K562 (cell line): Measurements from ENCODE around the gene MEGF11. TPM values are rescaled to one million over a fixed set of nuclear protein-coding genes. Genes with fewer than 3 reads are reported as not detected.
A peak's percentile ranks its signal among the peaks of the same experiment; 100 is the strongest.

ENCODE experiments used
- CBFA2T3 ChIP-seq: fragments of 450-650 bp; IDR thresholded peaks from 2 replicates; pipeline ENCODE4 v1.6.1; 2017
- CREM ChIP-seq: IDR thresholded peaks from 2 replicates; pipeline ENCODE4 v1.6.1; 2014; ENCODE audit warnings: antibody characterized with exemption, low read depth
- MECOM ChIP-seq: fragments of 250-450 bp; sonication (Bioruptor Pico); IDR thresholded peaks from 2 replicates; pipeline ENCODE4 v1.8.0; 2022; ENCODE audit warnings: inconsistent platforms
- RHOXF2B ChIP-seq: fragments of 250-450 bp; sonication (Bioruptor Pico); conservative IDR thresholded peaks from 2 replicates; pipeline ENCODE4 v1.5.1; 2021
- ZNF224 ChIP-seq: sonication (generic); formaldehyde crosslinking; IDR thresholded peaks from 2 replicates; pipeline ENCODE4 v1.8.0; 2022; ENCODE audit warnings: mild to moderate bottlenecking, missing genetic modification reagents
- ZNF445 ChIP-seq: fragments of 250-450 bp; sonication (Bioruptor Pico); IDR thresholded peaks from 2 replicates; pipeline ENCODE4 v1.4.0; 2020; ENCODE audit warnings: low read depth, mild to moderate bottlenecking, moderate library complexity
- polyA plus RNA-seq, 8 experiments: library from polyadenylated mRNA; depleted of rRNA in 4 of 8; stranded (reverse) in 5 of 8; unstranded in 3 of 8; fragments of >200 nt; fragmentation: Nextera tagmentation in 2 of 8; fragmentation: Illumina TruSeq in 1 of 8; extraction: Ambion mirVana in 2 of 8; extraction: Trizol in 1 of 8; gene quantifications; 2 replicates each; pipeline versions ENCODE4 v1.2.1 to v1.2.3, GENCODE V29; 2011 to 2014; ENCODE audit warnings: inconsistent platforms in 1 of 8, missing spikeins in 1 of 8
- total RNA-seq, 7 experiments: library from RNA; depleted of rRNA in 6 of 7; stranded (reverse); fragments of >200 nt in 6 of 7; fragmentation: Illumina TruSeq in 2 of 7; extraction: Trizol in 2 of 7; gene quantifications; 2 replicates each; pipeline versions ENCODE4 v1.2.1 to v1.2.3, GENCODE V29; 2011 to 2021; ENCODE audit warnings: low replicate concordance in 1 of 7
- TF ChIP-seq, protein P1 (sequence below), 2 experiments: fragments of 450-650 bp in 1 of 2; sonication (generic) in 1 of 2; formaldehyde crosslinking in 1 of 2; IDR thresholded peaks in 1 of 2; conservative IDR thresholded peaks in 1 of 2; 2 replicates each; pipeline versions ENCODE4 v1.6.1 to v1.8.1; 2016 to 2023; ENCODE audit warnings: mild to moderate bottlenecking in 2 of 2, moderate library complexity in 2 of 2, inconsistent platforms in 1 of 2, missing genetic modification reagents in 1 of 2
- TF ChIP-seq, protein P2 (sequence below): fragments of 250-450 bp; sonication (Bioruptor Pico); IDR thresholded peaks from 2 replicates; pipeline ENCODE4 v1.5.0; 2021
- TF ChIP-seq, protein P3 (sequence below): IDR thresholded peaks from 2 replicates; pipeline ENCODE4 v1.6.1; 2012; ENCODE audit warnings: low read depth, low read length, improper control_type of control experiment, borderline replicate concordance
- TF ChIP-seq, protein P4 (sequence below): fragments of 450-650 bp; IDR thresholded peaks from 2 replicates; pipeline ENCODE4 v1.6.1; 2017; ENCODE audit warnings: mild to moderate bottlenecking, moderate library complexity

MEGF11 gene
- total and polyA plus RNA-seq, 9 of the 15 experiments (the other 6 are each of a cell fraction or from before 2014, with no cell fraction given), result 0.06 to 0.23 (median 0.20) TPM; not detected in 6

DNA sequence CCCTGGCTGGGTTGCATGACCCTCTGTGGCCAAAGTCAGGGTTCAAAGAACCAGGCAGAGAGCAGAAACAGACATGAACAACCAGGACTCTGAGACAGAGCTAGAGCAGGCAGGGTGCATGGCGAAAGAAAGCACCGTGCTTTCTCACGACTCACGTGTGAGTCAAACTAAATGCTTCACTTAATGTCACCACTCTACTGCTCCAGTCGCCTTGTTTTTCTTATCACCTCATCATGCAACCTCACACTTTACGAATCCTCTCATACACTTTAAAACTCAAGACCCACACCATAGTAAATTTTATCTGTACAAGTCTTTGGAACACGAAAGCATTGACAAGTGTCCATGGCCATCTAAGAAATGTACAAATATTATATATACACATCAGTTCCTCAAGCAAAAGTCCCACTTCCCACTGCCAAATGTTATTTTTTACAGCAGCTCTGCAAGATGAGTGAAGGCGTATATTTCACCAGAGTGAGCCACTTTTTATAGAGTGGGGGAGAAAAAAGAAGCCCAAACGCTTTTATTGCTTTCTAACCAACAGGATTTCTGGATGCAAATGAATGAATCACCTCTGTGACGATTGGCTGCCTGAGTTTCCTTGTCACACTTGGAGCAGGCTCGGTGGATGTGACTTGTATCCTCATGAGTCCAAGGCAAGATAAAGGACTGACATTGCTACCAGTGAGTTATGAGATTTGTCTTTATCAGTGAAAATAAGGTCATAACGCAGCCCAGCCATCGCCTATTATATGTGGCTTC is 16.0 kb upstream of the MEGF11 start (continued):
- TF ChIP-seq, protein P1, sequence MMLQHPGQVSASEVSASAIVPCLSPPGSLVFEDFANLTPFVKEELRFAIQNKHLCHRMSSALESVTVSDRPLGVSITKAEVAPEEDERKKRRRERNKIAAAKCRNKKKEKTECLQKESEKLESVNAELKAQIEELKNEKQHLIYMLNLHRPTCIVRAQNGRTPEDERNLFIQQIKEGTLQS (IDR thresholded peaks at IDR 0.05), result peak; percentile 43; the same call in 1 of the 2 replicates
- TF ChIP-seq, protein P1 (CRISPR knock-in tag; conservative IDR thresholded peaks at IDR 0.05), result no peak
- TF ChIP-seq ZNF445 (CRISPR knock-in tag) (no peak), ZNF224 (CRISPR knock-in tag) (no peak), CREM (peak; percentile 43; the same call in 1 of the 2 replicates), RHOXF2B (no peak), MECOM (CRISPR knock-in tag) (peak; percentile 92), CBFA2T3 (peak; percentile 34; the same call in 1 of the 2 replicates)
- TF ChIP-seq, protein P2, sequence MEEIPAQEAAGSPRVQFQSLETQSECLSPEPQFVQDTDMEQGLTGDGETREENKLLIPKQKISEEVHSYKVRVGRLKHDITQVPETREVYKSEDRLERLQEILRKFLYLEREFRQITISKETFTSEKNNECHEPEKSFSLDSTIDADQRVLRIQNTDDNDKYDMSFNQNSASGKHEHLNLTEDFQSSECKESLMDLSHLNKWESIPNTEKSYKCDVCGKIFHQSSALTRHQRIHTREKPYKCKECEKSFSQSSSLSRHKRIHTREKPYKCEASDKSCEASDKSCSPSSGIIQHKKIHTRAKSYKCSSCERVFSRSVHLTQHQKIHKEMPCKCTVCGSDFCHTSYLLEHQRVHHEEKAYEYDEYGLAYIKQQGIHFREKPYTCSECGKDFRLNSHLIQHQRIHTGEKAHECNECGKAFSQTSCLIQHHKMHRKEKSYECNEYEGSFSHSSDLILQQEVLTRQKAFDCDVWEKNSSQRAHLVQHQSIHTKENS (CRISPR knock-in tag), result no peak
- TF ChIP-seq, protein P3, sequence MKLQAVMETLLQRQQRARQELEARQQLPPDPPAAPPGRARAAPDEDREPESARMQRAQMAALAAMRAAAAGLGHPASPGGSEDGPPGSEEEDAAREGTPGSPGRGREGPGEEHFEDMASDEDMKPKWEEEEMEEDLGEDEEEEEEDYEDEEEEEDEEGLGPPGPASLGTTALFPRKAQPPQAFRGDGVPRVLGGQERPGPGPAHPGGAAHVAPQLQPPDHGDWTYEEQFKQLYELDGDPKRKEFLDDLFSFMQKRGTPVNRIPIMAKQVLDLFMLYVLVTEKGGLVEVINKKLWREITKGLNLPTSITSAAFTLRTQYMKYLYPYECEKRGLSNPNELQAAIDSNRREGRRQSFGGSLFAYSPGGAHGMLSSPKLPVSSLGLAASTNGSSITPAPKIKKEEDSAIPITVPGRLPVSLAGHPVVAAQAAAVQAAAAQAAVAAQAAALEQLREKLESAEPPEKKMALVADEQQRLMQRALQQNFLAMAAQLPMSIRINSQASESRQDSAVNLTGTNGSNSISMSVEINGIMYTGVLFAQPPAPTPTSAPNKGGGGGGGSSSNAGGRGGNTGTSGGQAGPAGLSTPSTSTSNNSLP, result peak; percentile 51; the same call in 1 of the 2 replicates
- TF ChIP-seq, protein P4, sequence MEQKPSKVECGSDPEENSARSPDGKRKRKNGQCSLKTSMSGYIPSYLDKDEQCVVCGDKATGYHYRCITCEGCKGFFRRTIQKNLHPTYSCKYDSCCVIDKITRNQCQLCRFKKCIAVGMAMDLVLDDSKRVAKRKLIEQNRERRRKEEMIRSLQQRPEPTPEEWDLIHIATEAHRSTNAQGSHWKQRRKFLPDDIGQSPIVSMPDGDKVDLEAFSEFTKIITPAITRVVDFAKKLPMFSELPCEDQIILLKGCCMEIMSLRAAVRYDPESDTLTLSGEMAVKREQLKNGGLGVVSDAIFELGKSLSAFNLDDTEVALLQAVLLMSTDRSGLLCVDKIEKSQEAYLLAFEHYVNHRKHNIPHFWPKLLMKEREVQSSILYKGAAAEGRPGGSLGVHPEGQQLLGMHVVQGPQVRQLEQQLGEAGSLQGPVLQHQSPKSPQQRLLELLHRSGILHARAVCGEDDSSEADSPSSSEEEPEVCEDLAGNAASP, result no peak
